Dermis microvascular lymphatic vessel endothelial cell (primary cell): Measurements from ENCODE around the gene S1PR1. TPM values are rescaled to one million over a fixed set of nuclear protein-coding genes. Genes with fewer than 3 reads are reported as not detected.
A peak's percentile ranks its signal among the peaks of the same experiment; 100 is the strongest.
"Not testable (repeated sequence)": the region's sequence is repeated elsewhere in the genome, so short reads cannot be mapped to it uniquely, and the experiment has no call there.

Experiments
- DNase-seq, 2 donors: peaks; one replicate each; pipeline versions ENCODE4 v3.0.0 to v3.0.0-alpha.2; 2010; ENCODE audit warnings: low read depth in 2 of 2
- total RNA-seq: library from RNA; depleted of rRNA; stranded (reverse); fragments of >200 nt; gene quantifications from 2 replicates; pipeline ENCODE4 v1.2.1, GENCODE V29; 2014

Gene S1PR1
- total RNA-seq, 1 donor from 2014 or later: 184 TPM

DNA sequence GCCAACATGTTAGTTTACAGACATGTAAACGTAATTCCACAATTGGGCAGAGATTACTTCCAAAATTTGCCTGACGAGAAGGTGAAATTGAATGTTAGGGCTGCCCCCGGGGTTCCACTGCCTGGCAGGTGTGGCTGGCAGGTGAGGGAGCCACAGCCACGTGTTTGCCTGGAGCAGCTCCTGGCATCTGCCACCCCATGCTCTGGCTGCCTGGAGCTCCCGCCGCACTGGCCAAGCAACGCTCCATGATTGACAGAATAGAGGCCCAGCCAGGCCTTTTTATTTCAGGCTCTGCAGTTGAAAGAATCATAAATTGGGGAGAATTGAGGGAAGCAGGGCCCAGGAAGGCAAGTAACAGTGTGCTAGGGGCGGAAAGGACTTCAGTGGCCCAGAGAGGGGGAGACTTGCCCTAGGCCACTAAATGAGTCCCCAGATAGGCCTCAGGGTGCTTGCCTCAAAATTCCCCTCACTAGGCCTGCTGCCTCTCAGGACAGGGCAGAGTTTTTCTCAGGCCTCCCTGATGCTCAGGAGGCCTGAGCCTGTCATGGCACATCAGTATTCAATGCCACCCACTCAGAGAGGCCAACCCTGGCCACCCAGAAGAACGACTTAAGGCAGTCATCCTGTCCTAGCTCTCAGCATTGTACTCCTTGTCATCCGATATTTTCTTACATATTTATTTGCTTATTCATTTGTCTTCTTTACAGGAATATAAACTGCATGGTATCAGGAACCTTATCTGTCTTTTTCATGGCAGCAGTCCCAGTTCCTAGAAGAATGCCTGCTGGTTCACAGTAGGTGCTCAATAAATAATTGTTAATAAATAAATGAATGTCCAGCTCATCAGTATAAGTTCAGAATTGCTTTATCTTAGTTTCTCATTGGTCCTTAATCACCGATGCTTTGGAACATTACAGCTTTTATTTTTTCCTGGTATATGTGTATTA lies 16.6 kb upstream of the S1PR1 start:
- no peak for DNase-seq

DNA sequence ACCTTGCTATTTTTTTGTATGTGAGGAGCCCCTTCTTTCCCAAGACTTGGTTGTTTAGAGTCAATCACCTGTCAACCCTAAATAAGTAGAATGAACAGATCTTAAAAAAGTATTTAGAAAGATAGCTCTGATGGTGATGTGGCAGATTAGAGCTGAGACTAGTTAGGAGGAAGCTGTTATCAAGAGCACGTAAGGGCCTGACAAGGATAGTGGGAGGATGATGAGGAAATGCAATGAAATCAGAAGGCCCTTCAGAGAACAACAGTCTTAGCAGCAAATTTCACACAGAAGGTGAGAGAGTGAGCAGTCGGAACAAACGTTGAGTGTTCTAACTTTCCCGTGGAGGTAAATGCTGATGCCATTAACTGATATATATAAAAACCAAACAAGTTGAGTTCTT lies 15.9 kb upstream of the S1PR1 start:
- DNase-seq: no peak

DNA sequence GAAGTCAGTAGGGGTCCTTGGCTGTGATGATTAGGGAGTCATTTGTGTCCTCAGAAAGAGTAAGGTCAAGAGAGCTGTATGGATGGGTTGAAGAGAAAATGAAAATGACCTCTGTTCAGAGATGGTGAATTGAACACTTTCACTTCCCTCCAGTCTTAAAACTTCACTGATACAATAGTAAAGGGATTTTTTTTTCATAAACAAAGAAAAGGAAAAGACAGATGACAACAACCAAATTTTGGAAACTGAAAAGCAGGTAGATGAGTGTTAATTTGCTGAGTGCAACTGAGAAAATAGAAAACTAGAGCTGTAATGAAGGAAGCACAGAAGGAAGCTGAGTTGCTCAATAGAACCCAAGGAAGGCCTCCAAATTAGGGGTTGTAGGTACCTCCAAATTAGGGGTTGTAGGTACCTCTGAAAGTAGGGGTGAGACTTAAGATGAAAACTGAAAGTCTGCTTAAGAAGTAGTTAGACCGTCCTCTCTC lies 14.8 kb upstream of the S1PR1 start:
- no peak for DNase-seq

DNA sequence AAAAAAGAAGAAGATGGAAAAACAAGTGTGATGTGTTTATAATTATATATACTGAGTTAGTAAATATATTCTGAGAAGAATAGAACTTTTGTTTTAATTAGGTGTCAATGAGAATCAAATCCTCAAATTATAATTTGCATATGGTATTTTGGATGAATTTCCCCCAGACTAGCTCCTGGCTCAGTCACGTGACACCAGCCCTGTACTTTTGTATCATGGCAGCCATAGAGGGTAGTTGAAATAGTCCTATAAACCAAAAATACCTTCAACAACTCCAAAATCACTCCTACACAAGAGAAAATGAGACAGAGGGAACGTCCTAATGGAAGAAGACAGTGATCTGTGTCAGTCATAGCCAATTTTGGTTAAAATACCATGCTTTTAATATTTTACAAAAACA lies 9.0 kb upstream of the S1PR1 start:
- DNase-seq: no peak

DNA sequence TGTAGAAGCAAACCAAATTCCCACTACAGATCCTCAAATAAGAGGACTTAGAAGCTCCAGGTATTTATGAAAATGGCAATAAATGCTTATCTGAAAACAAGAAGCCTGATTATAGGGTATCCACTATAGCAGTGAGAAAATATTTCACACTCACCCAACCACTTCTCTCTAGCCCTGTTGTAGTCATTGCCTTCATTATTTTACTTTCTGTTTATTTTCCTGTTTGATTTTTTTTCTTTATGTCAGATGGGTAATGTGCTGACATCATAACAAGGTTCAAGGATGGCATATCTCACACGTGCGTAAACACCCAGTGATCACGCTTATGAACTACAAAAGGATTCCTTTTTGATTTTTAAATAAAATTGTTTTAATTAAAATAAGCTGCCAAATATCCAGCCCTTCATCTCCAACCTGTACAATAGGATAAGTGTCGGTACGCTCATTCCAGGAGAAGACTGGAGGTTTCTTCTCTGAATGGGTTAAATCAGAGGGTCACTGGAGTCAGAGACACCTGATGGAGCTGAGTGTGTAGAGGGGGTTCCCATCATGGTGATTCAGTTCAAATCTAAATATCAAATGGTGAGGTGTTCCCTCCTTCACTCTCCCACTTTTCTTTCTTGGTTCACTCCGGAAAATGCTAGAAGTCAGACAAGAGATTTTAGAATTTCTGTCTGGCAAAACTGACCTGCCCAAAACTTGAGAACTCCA lies 8.2 kb upstream of the S1PR1 start:
- DNase-seq: no peak

DNA sequence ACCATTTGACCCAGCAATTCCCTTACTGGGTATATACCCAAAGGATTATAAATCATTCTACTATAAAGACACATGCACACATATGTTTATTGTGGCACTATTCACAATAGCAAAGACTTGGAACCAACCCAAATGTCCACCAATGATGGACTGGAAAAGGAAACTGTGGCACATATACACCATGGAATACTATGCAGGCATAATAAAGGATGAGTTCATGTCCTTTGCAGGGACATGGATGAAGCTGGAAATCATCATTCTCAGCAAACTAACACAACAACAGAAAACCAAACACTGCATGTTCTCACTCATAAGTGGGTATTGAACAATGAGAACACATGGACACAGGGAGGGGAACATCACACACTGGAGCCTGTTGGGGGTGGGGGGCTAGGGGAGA lies 4.6 kb upstream of the S1PR1 start:
- not testable (repeated sequence) for DNase-seq

DNA sequence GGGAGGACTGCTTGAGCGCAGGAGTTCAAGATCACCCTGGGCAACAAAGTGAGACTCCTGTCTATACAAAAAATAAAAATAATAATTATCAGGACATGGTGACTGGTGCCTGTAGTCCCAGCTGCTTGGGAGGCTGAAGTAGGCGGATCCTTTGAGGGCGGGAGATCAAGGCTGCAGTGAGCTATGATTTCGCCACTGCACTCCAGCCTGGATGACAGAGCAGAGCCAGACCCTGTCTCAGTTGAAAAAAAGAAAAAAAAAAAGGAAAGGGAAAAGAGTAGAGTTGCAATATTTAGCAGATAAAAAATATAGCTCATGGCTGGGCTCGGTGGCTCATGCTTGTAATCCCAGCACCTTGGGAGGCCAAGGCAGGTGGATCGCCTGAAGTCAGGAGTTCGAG lies 3.3 kb upstream of the S1PR1 start:
- DNase-seq: no peak

DNA sequence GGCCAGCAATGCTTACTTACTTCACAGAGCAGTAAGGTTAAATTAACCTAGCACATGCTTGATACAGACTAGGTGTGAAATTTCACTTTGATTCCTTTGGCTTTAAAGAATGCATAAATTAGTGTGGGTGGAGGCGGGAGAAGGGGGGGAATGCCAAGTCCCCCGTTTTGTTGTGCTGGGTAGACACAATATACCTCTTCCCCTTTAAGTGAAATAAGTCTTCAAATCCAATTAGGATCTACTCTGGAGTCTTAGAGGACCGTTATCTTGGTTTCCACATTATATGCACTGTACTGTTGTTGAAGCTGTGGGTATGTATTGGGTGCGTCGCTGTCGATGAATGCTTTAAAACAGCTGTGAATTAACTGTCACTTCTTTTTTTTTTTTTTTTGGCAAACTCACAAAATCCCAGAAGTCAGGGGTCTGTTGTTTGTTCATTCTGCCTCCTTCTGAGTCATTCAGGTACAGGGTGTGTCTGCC lies 1.6 kb upstream of the S1PR1 start:
- DNase-seq: no peak

DNA sequence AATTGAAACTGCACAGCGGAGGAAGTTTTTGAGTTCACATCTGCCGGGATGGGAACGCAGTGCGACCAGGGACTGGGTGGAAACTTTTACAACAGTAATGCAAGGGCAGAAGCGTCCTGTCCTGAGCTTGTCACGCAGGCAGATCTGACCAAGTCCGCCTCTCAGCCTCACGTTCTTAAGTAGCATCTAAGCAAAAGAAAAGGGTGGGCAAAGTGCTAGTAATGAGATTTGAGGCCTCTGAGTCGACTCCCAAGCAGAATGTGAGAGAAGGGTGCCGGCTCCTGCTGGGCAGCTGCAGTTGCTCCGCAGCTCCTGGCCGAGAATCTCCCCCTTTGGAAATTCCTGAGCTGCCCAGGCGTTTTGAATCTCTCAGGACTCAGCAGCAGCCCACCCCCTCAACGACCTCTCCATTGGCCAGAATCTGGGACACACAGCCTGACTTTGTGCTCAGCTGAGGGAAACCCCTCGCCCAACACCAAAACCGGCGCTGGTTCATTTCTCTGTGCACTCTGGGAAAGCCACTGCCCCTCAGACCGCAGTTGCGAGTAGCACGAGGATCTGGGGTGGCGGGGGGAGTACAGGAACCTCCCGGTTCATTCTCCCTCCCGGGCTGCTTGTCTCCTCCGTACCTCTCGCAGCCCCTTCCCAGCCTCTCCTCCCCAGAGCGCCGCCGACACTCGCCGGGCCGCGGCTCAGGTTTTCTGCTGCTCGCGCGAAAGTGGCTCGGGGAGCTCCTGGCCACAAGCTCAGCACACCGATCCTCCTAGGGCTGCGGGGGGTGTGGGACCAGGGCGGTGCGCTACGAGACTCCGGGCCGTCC lies 913 bp upstream of the S1PR1 start:
- peak; percentile 80 to 91 for DNase-seq

DNA sequence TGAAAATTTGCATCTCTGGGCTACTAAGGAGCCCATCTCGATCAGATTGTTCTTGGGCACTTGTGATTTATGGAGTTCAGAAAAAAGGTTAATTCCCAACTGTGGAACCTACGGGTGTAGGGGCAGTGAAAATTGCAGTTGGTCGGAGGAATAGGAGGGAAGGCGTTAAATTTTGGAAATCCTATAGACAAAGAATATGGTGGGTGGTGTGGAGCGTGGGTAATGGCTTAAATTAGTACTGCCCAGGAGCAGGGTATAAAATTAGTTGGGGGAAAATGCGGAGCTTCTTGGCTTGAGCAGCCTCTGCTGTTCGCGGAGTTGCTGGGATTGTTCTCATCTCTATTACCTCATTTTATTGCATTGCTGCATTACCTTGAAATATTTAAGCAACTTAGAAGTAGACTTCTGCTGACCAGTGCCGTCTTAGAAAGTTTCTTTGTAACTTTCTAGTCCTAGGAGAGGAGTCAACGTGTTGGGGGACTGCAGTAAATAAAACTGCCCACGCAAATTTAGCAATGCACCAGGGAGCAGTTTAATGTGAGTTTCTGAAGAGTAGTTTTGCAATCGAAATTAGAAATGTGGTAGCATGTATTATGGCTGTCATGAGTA lies 514 bp downstream of the S1PR1 start:
- peak in 1 of 2 donors; percentile 54 for DNase-seq

DNA sequence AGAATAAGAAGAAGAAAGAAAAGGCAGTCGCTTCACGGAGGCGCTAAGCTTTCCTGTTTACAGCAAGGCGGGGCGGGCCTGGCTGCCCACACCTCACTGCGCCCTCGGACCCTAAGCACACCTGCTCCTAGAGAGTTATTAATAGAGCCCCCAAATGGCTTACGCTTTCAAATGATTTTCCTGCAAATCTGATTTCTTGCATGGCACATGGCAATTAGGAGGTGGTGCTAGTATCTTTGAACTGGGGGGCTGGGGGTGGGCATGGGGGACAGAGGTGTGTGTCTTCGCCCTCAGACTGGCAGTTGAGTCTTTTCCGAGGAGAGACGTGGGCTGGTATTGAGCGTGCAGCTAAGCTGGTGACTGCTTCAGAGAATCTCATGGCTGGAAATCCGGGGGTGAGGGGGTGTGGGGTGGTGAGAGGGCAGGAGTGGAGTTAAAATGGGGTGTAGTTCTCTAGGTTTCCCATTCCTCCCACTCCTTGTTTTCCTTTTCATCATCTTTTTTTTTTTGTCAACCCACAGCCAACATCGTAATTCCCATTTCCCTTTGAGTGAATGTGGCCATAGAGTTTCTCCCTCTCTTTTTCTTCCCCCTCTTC lies 1.3 kb downstream of the S1PR1 start:
- peak in 1 of 2 donors; percentile 74 for DNase-seq

DNA sequence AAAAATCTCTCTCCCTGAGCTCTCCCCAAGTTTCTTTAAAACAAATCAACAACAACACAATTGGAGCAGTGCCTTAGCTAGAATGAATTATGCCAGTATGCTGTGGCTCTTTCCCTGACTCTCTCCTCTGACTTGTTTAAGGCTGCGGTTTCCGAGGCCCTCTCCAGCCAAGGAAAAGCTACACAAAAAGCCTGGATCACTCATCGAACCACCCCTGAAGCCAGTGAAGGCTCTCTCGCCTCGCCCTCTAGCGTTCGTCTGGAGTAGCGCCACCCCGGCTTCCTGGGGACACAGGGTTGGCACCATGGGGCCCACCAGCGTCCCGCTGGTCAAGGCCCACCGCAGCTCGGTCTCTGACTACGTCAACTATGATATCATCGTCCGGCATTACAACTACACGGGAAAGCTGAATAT lies 1.9 kb downstream of the S1PR1 start:
- DNase-seq: peak; percentile 89 to 96

DNA sequence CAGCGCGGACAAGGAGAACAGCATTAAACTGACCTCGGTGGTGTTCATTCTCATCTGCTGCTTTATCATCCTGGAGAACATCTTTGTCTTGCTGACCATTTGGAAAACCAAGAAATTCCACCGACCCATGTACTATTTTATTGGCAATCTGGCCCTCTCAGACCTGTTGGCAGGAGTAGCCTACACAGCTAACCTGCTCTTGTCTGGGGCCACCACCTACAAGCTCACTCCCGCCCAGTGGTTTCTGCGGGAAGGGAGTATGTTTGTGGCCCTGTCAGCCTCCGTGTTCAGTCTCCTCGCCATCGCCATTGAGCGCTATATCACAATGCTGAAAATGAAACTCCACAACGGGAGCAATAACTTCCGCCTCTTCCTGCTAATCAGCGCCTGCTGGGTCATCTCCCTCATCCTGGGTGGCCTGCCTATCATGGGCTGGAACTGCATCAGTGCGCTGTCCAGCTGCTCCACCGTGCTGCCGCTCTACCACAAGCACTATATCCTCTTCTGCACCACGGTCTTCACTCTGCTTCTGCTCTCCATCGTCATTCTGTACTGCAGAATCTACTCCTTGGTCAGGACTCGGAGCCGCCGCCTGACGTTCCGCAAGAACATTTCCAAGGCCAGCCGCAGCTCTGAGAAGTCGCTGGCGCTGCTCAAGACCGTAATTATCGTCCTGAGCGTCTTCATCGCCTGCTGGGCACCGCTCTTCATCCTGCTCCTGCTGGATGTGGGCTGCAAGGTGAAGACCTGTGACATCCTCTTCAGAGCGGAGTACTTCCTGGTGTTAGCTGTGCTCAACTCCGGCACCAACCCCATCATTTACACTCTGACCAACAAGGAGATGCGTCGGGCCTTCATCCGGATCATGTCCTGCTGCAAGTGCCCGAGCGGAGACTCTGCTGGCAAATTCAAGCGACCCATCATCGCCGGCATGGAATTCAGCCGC lies 2.5 kb downstream of the S1PR1 start:
- peak in 1 of 2 donors; percentile 68 for DNase-seq

DNA sequence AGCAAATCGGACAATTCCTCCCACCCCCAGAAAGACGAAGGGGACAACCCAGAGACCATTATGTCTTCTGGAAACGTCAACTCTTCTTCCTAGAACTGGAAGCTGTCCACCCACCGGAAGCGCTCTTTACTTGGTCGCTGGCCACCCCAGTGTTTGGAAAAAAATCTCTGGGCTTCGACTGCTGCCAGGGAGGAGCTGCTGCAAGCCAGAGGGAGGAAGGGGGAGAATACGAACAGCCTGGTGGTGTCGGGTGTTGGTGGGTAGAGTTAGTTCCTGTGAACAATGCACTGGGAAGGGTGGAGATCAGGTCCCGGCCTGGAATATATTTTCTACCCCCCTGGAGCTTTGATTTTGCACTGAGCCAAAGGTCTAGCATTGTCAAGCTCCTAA lies 3.2 kb downstream of the S1PR1 start:
- peak in 1 of 2 donors; percentile 65 for DNase-seq

DNA sequence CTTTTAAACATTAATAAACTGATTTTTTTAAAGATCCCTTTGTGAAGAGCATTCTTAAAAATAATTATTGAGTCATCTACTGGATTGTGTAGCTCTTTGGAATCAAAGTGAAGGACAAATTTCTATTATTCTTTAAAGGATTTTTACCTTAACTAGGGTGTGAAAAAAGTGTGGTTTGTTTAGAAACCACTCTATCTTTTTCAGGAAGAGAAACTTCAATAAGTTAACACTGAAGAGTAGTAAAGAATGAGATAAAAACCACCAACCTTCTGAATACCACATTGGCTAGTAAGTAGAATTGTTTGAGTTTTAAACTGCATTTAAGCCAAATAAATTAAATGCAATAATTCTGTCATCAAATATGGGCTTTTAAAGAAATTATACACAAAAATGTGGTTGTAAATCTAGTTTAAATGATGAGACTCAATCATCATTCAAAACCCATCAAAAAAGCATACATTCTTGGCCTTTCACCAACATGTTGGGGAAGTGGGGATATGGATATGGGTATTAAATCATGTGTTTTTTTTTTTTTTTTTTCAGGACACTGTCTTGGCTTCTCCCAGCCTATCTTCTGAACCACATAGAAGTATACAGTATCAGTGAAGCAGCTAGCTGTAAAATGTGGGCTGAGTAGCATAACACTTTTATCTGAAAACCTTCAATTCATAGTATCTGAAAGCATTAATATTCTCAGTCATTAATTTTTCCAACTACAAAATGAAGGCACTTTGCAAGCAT lies 4.8 kb downstream of the S1PR1 start:
- DNase-seq: no peak

DNA sequence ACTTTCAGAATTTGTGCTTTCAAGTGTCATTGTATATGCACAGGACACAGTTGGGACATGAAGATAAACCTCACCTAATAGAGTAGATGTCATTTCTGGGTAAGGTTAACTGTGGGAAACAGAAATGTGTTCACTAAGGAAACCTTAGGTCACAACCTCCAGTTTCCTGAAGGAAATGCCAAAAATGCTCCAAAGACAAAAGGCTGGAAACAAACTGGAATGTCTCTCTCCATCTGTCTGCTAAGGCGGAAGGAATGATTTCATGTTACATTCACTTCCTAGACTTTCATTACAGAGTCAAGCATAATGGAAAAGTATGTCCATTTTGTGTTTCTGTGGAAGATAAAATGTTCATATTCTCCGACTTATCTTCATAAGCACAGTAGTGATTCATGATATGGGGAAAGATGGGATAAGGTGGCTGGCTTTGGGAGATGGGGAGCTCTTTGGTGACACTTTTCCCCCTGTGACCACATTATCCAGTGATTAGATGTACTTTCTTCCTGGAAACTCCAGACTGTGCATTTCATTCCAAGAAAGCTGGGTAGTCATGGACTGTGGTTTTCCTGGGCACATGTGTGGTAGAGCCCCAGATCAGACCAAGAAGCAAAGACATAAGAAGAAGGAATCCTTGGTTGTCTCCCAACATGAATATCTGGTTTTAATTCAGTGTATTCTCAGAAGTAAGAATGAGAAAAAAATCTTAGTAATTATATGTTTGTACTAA lies 5.7 kb downstream of the S1PR1 start:
- peak; percentile 98 to 99 for DNase-seq

DNA sequence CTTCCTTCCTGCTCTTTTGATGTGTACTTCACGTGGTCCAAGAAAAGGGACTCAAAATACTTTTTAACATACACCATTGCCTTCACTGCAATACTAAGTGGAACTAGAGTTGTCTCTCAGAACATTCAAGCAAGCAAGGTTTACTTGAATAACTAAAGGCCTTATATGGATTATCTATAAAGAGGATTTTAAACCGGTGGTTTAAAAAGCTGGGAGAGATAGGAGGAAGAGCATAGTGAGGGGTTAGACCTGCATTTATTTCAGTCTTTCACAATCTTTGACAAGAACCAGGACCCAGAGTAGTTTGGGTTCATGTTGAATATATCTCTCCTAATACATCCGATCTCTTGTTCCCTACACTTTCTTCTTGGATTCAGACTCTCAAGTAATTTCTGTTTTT lies 6.9 kb downstream of the S1PR1 start:
- DNase-seq: no peak

DNA sequence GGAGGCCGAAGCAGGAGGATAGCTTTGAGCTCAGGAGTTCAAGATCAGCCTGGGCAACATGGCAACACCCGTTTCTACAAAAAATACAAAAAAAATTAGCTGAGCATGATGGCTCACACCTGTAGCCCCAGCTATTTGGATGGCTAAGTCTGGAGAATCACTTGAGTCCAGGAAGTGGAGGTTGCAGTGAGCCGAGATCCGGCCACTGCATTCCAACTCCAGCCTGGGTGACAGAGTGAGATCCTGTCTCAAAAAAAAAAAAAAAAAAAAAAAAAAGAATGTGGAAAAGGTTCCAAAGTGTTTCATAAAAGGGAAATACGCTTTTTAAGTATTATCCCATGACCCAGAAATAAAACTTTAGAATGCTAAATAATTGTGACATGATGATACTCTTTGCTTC lies 8.0 kb downstream of the S1PR1 start:
- no peak for DNase-seq
